ENCODE results near the gene SLC5A12.

- no peak for TF ChIP-seq CTCF (IDR thresholded peaks at IDR 0.05)
- TF ChIP-seq POLR2A (IDR thresholded peaks at IDR 0.05), result no peak
Observed at GRCh38 chr11:26626346-26626745, 95.5 kb downstream of the SLC5A12 start.
